Pulmonary artery endothelial cell (primary cell): ENCODE results near the gene OR2G6. TPM values are rescaled to one million over a fixed set of nuclear protein-coding genes. Genes with fewer than 3 reads are reported as not detected.
"Not testable (repeated sequence)": the region's sequence is repeated elsewhere in the genome, so short reads cannot be mapped to it uniquely, and the experiment has no call there.

Source experiments
- DNase-seq: peaks from one replicate; pipeline ENCODE4 v3.0.0-alpha.2; 2011; ENCODE audit warnings: low read depth, low spot score
- total RNA-seq: library from RNA; depleted of rRNA; stranded (reverse); fragments of >200 nt; gene quantifications from 2 replicates; pipeline ENCODE4 v1.2.3, GENCODE V29; 2014

Gene OR2G6
- total RNA-seq, 1 donor from 2014 or later: not detected

DNA sequence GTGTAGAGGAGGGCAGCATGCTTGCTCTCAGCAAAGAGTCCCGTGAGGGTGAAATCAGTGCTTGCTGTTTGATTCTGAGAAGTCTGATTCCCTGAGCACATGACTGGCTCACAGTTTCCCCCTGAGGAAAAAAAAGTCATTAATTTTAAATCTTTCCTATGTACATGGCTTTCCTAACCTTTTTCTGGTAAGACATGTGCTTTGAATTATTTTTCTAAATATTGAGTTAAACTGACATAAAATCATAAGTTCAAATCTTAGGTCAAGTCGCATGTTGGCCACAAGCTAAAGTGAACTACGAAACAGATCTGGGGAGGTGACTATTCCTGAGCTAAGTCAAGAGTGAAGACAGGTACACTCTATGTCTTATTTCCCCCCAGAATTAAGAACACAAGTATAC lies 66.8 kb downstream of the OR2G6 start, which contains the start of gene OR2T34:
OR2T34 (minus strand) TSS at position 101 of the 400 bp plus-strand sequence; CDS start at position 101, 0 bp downstream.
- not testable (repeated sequence) for DNase-seq

DNA sequence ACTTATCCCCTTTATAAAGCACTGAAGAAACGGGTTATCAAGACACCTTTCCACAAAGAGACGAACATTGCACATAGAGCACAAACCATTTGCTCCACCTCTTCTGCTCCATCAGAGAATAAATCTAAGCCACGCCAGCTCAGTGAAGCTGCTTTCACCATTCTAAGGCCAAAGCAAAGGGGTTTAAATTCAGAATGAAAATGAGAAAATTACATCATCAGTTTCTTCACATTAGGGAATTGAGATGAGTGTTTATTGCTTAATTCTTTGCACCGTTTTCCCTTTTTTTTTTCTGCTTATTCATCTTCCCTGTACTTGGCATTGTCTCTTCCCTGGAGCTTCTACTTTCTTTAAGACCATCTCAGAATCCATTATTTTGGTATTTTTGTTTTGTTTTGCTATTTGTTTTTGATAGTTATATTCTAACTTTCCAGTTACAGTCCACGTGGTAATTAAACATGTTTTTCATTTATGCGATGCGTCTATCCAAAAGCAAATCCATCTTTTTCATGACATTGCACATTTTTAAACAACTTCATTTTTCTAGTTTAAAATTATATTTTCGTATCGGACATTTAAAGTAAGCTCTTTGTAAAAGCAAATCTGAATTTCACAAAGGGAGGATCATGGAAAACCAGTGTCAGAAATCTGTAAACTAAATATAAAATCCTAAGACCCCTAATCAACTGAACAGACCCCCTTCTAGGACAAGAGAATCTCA lies 68.5 kb downstream of the OR2G6 start:
- DNase-seq: no peak

Other genes with a start within 250 kb of the OR2G6 start
- not detected in 2 replicates for gene OR2T33, start 230.1 kb upstream of the OR2G6 start, total RNA-seq
- gene OR2T12, start 204.6 kb upstream of the OR2G6 start, total RNA-seq: not detected in 2 replicates
- gene OR2M7, start 183.5 kb upstream of the OR2G6 start, total RNA-seq: not detected in 2 replicates
- not detected in 2 replicates for gene OR14C36, start 159.3 kb upstream of the OR2G6 start, total RNA-seq
- gene OR2T4, start 146.4 kb upstream of the OR2G6 start, total RNA-seq: not detected in 2 replicates
- gene OR2T6, start 132.3 kb upstream of the OR2G6 start, total RNA-seq: not detected in 2 replicates
- gene OR2T1, start 105.0 kb upstream of the OR2G6 start, total RNA-seq: not detected in 2 replicates
- gene OR2T2, start 62.4 kb upstream of the OR2G6 start, total RNA-seq: not detected in 2 replicates
- gene OR2T3, start 34.7 kb upstream of the OR2G6 start, total RNA-seq: not detected in 2 replicates
- not detected in 2 replicates for gene OR2T5, start 19.5 kb upstream of the OR2G6 start, total RNA-seq
- not detected in 2 replicates for gene OR2T29, start 54.7 kb downstream of the OR2G6 start, total RNA-seq
- not detected in 2 replicates for gene OR2T34, start 66.7 kb downstream of the OR2G6 start, total RNA-seq
- gene OR2T10, start 89.6 kb downstream of the OR2G6 start, total RNA-seq: not detected in 2 replicates
- not detected in 2 replicates for gene OR2T11, start 127.0 kb downstream of the OR2G6 start, total RNA-seq
- gene OR2T35, start 137.2 kb downstream of the OR2G6 start, total RNA-seq: not detected in 2 replicates
- gene OR2T27, start 147.5 kb downstream of the OR2G6 start, total RNA-seq: not detected in 2 replicates
- gene OR14I1, start 194.7 kb downstream of the OR2G6 start, total RNA-seq: not detected in 2 replicates
- gene LYPD8, start 247.7 kb downstream of the OR2G6 start, total RNA-seq: not detected in 2 replicates